Choroid plexus epithelial cell (primary cell): ENCODE measurements around the gene DNAH8.

Experiments
- DNase-seq: peaks from one replicate; pipeline ENCODE4 v3.0.0-alpha.2; 2010; ENCODE audit warnings: low read depth
- H3K4me3 ChIP-seq: 2 replicates; pipeline ENCODE4 v1.5.1; 2011; ENCODE audit warnings: low read depth, mild to moderate bottlenecking, control low read depth, low read length, moderate library complexity
- TF ChIP-seq, protein P1 (sequence below): conservative IDR thresholded peaks from 2 replicates; pipeline ENCODE4 v1.5.1; 2011; ENCODE audit warnings: low read depth, mild to moderate bottlenecking, control low read depth, inconsistent platforms, low read length, moderate library complexity

DNAH8 gene

GRCh38 chr6:38762848-38763247 lies 47.7 kb downstream of the DNAH8 start:
- no peak overlapping the region for H3K4me3 ChIP-seq
- no peak for DNase-seq
- TF ChIP-seq, protein P1, sequence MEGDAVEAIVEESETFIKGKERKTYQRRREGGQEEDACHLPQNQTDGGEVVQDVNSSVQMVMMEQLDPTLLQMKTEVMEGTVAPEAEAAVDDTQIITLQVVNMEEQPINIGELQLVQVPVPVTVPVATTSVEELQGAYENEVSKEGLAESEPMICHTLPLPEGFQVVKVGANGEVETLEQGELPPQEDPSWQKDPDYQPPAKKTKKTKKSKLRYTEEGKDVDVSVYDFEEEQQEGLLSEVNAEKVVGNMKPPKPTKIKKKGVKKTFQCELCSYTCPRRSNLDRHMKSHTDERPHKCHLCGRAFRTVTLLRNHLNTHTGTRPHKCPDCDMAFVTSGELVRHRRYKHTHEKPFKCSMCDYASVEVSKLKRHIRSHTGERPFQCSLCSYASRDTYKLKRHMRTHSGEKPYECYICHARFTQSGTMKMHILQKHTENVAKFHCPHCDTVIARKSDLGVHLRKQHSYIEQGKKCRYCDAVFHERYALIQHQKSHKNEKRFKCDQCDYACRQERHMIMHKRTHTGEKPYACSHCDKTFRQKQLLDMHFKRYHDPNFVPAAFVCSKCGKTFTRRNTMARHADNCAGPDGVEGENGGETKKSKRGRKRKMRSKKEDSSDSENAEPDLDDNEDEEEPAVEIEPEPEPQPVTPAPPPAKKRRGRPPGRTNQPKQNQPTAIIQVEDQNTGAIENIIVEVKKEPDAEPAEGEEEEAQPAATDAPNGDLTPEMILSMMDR, result no peak

DNA sequence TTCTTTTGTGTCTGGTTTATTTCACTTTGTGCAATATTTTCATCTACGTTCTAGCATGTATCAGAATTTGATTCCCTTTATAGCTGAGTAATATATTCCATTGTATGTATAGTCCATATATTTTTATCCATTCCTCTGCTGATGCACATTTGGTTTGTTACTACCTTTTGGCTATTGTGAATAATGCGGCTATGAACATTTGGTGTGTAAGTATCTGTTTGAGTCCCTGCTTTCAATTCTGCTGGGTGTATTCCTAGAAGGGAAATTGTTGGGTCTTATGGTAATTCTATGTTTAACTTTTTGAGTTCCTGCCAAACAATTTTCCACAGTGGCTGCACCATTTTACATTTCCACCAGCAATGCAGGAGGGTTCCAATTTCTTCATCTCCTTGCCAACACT lies 52.4 kb downstream of the DNAH8 start:
- H3K4me3 ChIP-seq, result no peak overlapping the region
- DNase-seq, result no peak
- TF ChIP-seq, protein P1, result no peak

GRCh38 chr6:38773338-38773737 lies 58.2 kb downstream of the DNAH8 start:
- no peak for DNase-seq
- TF ChIP-seq, protein P1, result peak; percentile 55

DNA sequence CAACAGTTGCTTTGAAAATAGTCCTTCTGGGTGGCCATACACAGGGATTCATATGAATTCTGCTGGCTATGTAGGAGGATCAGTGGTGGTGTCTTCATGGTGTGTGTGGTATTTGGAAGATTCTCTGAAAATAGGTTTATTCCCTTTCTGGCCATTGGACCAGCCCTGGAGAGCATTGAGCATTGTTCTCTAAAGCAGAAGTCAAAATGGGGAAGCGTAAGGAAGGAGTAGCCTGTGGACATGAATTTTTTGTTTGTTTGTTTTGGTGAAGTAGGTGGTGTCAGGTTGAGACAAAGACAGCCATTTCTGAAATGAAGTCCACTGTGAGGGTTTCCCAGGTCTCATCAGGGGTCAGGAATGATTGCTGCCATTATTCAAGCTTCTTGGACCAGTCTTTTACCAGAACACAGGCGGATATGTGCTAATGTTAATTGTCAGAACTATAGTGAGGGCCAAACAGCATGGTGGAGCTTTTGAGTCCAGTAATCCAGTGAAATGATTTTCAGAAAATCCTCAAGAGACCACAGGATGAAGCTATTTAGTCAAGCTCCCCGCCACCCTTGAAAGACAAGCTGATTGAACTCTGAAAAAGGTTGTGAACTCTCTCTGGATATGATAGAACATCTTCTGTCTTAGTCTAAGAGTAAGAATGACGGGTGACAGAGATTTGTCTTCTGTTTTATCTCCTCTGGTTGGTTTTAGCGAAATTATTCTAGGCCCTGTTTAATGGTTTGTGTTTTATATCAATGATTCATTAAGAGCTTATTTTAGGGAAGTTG lies 60.0 kb downstream of the DNAH8 start:
- TF ChIP-seq, protein P1, result no peak
- H3K4me3 ChIP-seq, result no peak overlapping the region
- no peak for DNase-seq

More at GRCh38 chr6:38773338-38773737, 58.2 kb downstream of the DNAH8 start:
- H3K4me3 ChIP-seq, result no peak overlapping the region

- TF ChIP-seq, protein P1, result no peak
- H3K4me3 ChIP-seq, result no peak overlapping the region
- no peak for DNase-seq
Observed at GRCh38 chr6:38775870-38776269, 60.8 kb downstream of the DNAH8 start.

DNA sequence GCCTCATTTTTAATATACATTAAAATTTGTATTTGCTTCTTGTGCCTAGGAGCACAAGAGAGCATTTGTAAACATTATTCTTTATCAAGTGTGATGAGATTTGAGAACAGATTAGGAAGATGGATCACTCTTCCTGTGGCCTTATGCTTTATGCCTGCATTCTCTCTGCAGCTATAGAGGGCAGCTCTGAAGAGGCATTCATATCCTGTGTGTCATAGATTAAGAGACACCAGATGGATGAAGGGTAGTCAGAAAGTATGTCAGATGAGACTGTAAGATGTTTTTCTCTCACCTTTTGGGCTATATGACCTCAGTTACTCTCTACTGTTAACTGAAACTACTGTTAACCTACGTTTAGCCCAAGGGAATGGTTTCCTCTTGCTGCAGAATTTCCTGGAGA lies 61.4 kb downstream of the DNAH8 start:
- DNase-seq, result peak; percentile 60
- no peak overlapping the region for H3K4me3 ChIP-seq
- TF ChIP-seq, protein P1, result no peak
